ENCODE results near the gene CCNT2. TPM values are rescaled to one million over a fixed set of nuclear protein-coding genes. Genes with fewer than 3 reads are reported as not detected.
"Not testable (repeated sequence)": the region's sequence is repeated elsewhere in the genome, so short reads cannot be mapped to it uniquely, and the experiment has no call there.

Gene CCNT2
- polyA plus RNA-seq, 1 donor: 46.9 TPM

- Histone ChIP-seq H3K4me1 (ENCODE audit: control insufficient read depth, insufficient read depth, low read length) (peaks cover 5% of the 10 kb centered on the region), H3K4me3 (ENCODE audit: low read length) (no peak overlapping the region), H3K36me3 (ENCODE audit: control insufficient read depth, insufficient read depth, low read length) (no peaks in the 10 kb centered on the region), H3K27ac (ENCODE audit: low read length) (no peak overlapping the region), H3K9me3 (ENCODE audit: control insufficient read depth, low read depth, low read length) (no peaks in the 10 kb centered on the region), H3K27me3 (ENCODE audit: control insufficient read depth, insufficient read depth, low read length) (no peaks in the 10 kb centered on the region)
- DNase-seq: no peak
Observed at GRCh38 chr2:134897932-134898331, 20.7 kb upstream of the CCNT2 start.

GRCh38 chr2:134899204-134899603, 19.4 kb upstream of the CCNT2 start:
- Histone ChIP-seq H3K4me3 (ENCODE audit: low read length) (no peak overlapping the region), H3K9me3 (ENCODE audit: control insufficient read depth, low read depth, low read length) (no peaks in the 10 kb centered on the region), H3K4me1 (ENCODE audit: control insufficient read depth, insufficient read depth, low read length) (peaks cover 5% of the 10 kb centered on the region), H3K36me3 (ENCODE audit: control insufficient read depth, insufficient read depth, low read length) (no peaks in the 10 kb centered on the region), H3K27ac (ENCODE audit: low read length) (no peak overlapping the region), H3K27me3 (ENCODE audit: control insufficient read depth, insufficient read depth, low read length) (no peaks in the 10 kb centered on the region)
- DNase-seq: no peak

GRCh38 chr2:134900151-134900550, 18.5 kb upstream of the CCNT2 start:
- H3K4me3 ChIP-seq (ENCODE audit: low read length): no peak overlapping the region
- H3K27ac ChIP-seq (ENCODE audit: low read length): no peak overlapping the region
- WGBS (ENCODE audit: insufficient coverage, low lambda C conversion rate): no CpG with 5 or more reads among the region's 1 CpG
- H3K36me3 ChIP-seq (ENCODE audit: control insufficient read depth, insufficient read depth, low read length): no peaks in the 10 kb centered on the region
- H3K27me3 ChIP-seq (ENCODE audit: control insufficient read depth, insufficient read depth, low read length): no peaks in the 10 kb centered on the region
- H3K4me1 ChIP-seq (ENCODE audit: control insufficient read depth, insufficient read depth, low read length): peaks cover 5% of the 10 kb centered on the region
- DNase-seq: no peak
- no peaks in the 10 kb centered on the region for H3K9me3 ChIP-seq (ENCODE audit: control insufficient read depth, low read depth, low read length)

GRCh38 chr2:134903701-134904100, 14.9 kb upstream of the CCNT2 start:
- not testable (repeated sequence) for H3K36me3 ChIP-seq (ENCODE audit: control insufficient read depth, insufficient read depth, low read length); H3K27ac ChIP-seq (ENCODE audit: low read length)
- no CpG with 5 or more reads among the region's 13 CpGs for WGBS (ENCODE audit: insufficient coverage, low lambda C conversion rate)

GRCh38 chr2:134905168-134905567, 13.5 kb upstream of the CCNT2 start:
- no peak overlapping the region for H3K4me3 ChIP-seq (ENCODE audit: low read length)
- H3K4me1 ChIP-seq (ENCODE audit: control insufficient read depth, insufficient read depth, low read length): no peaks in the 10 kb centered on the region
- WGBS (ENCODE audit: insufficient coverage, low lambda C conversion rate): no CpG with 5 or more reads among the region's 2 CpGs
- DNase-seq: no peak
- H3K27ac ChIP-seq (ENCODE audit: low read length): no peak overlapping the region
- no peaks in the 10 kb centered on the region for H3K36me3 ChIP-seq (ENCODE audit: control insufficient read depth, insufficient read depth, low read length)
- no peaks in the 10 kb centered on the region for H3K9me3 ChIP-seq (ENCODE audit: control insufficient read depth, low read depth, low read length)
- no peaks in the 10 kb centered on the region for H3K27me3 ChIP-seq (ENCODE audit: control insufficient read depth, insufficient read depth, low read length)

More at GRCh38 chr2:134903701-134904100, 14.9 kb upstream of the CCNT2 start:
- H3K27me3 ChIP-seq (ENCODE audit: control insufficient read depth, insufficient read depth, low read length); H3K4me3 ChIP-seq (ENCODE audit: low read length); H3K9me3 ChIP-seq (ENCODE audit: control insufficient read depth, low read depth, low read length); DNase-seq; H3K4me1 ChIP-seq (ENCODE audit: control insufficient read depth, insufficient read depth, low read length): not testable (repeated sequence)

GRCh38 chr2:134906726-134907125, 11.9 kb upstream of the CCNT2 start:
- no peaks in the 10 kb centered on the region for H3K36me3 ChIP-seq (ENCODE audit: control insufficient read depth, insufficient read depth, low read length)
- H3K9me3 ChIP-seq (ENCODE audit: control insufficient read depth, low read depth, low read length): no peaks in the 10 kb centered on the region
- 60% methylated on average over 1 of the region's 2 CpGs for WGBS (ENCODE audit: insufficient coverage, low lambda C conversion rate)
- H3K4me1 ChIP-seq (ENCODE audit: control insufficient read depth, insufficient read depth, low read length): no peaks in the 10 kb centered on the region
- no peak for DNase-seq
- no peak overlapping the region for H3K27ac ChIP-seq (ENCODE audit: low read length)
- H3K27me3 ChIP-seq (ENCODE audit: control insufficient read depth, insufficient read depth, low read length): no peaks in the 10 kb centered on the region
- H3K4me3 ChIP-seq (ENCODE audit: low read length): no peak overlapping the region

GRCh38 chr2:134907441-134908116, 11.0 kb upstream of the CCNT2 start:
- H3K27ac ChIP-seq (ENCODE audit: low read length); H3K9me3 ChIP-seq (ENCODE audit: control insufficient read depth, low read depth, low read length); H3K4me1 ChIP-seq (ENCODE audit: control insufficient read depth, insufficient read depth, low read length); DNase-seq; H3K36me3 ChIP-seq (ENCODE audit: control insufficient read depth, insufficient read depth, low read length); H3K27me3 ChIP-seq (ENCODE audit: control insufficient read depth, insufficient read depth, low read length); H3K4me3 ChIP-seq (ENCODE audit: low read length): not testable (repeated sequence)
- WGBS (ENCODE audit: insufficient coverage, low lambda C conversion rate): 100% methylated on average over 1 of the region's 1 CpG

GRCh38 chr2:134910763-134911399, 7.7 kb upstream of the CCNT2 start:
- WGBS (ENCODE audit: insufficient coverage, low lambda C conversion rate): no CpG with 5 or more reads among the region's 2 CpGs
- Histone ChIP-seq H3K4me1 (ENCODE audit: control insufficient read depth, insufficient read depth, low read length) (no peaks in the 10 kb centered on the region), H3K27ac (ENCODE audit: low read length) (no peak overlapping the region), H3K36me3 (ENCODE audit: control insufficient read depth, insufficient read depth, low read length) (no peaks in the 10 kb centered on the region), H3K27me3 (ENCODE audit: control insufficient read depth, insufficient read depth, low read length) (no peaks in the 10 kb centered on the region), H3K9me3 (ENCODE audit: control insufficient read depth, low read depth, low read length) (peaks cover 6% of the 10 kb centered on the region), H3K4me3 (ENCODE audit: low read length) (no peak overlapping the region)
- no peak for DNase-seq

- Histone ChIP-seq H3K27ac (ENCODE audit: low read length) (no peak overlapping the region), H3K36me3 (ENCODE audit: control insufficient read depth, insufficient read depth, low read length) (no peaks in the 10 kb centered on the region), H3K4me1 (ENCODE audit: control insufficient read depth, insufficient read depth, low read length) (no peaks in the 10 kb centered on the region), H3K27me3 (ENCODE audit: control insufficient read depth, insufficient read depth, low read length) (no peaks in the 10 kb centered on the region), H3K4me3 (ENCODE audit: low read length) (no peak overlapping the region), H3K9me3 (ENCODE audit: control insufficient read depth, low read depth, low read length) (peaks cover 6% of the 10 kb centered on the region)
- DNase-seq: no peak
- 83% methylated on average over 1 of the region's 3 CpGs for WGBS (ENCODE audit: insufficient coverage, low lambda C conversion rate)
Observed at GRCh38 chr2:134911400-134911785, 7.2 kb upstream of the CCNT2 start.

GRCh38 chr2:134912361-134912760, 6.3 kb upstream of the CCNT2 start:
- H3K4me1 ChIP-seq (ENCODE audit: control insufficient read depth, insufficient read depth, low read length): no peaks in the 10 kb centered on the region
- H3K4me3 ChIP-seq (ENCODE audit: low read length): no peak overlapping the region
- H3K36me3 ChIP-seq (ENCODE audit: control insufficient read depth, insufficient read depth, low read length): no peaks in the 10 kb centered on the region
- peaks cover 6% of the 10 kb centered on the region for H3K9me3 ChIP-seq (ENCODE audit: control insufficient read depth, low read depth, low read length)
- no peaks in the 10 kb centered on the region for H3K27me3 ChIP-seq (ENCODE audit: control insufficient read depth, insufficient read depth, low read length)
- DNase-seq: no peak
- H3K27ac ChIP-seq (ENCODE audit: low read length): no peak overlapping the region

- Histone ChIP-seq H3K4me1 (ENCODE audit: control insufficient read depth, insufficient read depth, low read length) (no peaks in the 10 kb centered on the region), H3K36me3 (ENCODE audit: control insufficient read depth, insufficient read depth, low read length) (no peaks in the 10 kb centered on the region), H3K4me3 (ENCODE audit: low read length) (peak overlapping the region; percentile 53), H3K27ac (ENCODE audit: low read length) (peak overlapping the region; percentile 89), H3K9me3 (ENCODE audit: control insufficient read depth, low read depth, low read length) (peaks cover 6% of the 10 kb centered on the region), H3K27me3 (ENCODE audit: control insufficient read depth, insufficient read depth, low read length) (no peaks in the 10 kb centered on the region)
- DNase-seq: peak in 1 of 2 donors; percentile 3
- WGBS (ENCODE audit: insufficient coverage, low lambda C conversion rate): no CpG with 5 or more reads among the region's 16 CpGs
Observed at GRCh38 chr2:134917360-134917865, 1.2 kb upstream of the CCNT2 start.

All from large intestine (tissue), 3 donors.